Gastroesophageal sphincter (tissue), 4 donors: ENCODE measurements around the gene USP49. TPM values are rescaled to one million over a fixed set of nuclear protein-coding genes. Genes with fewer than 3 reads are reported as not detected.

Source experiments
- ATAC-seq: fragments of 150-250 bp; one replicate; pipeline ENCODE4 v1.9.1; 2016; ENCODE audit warnings: mild to moderate bottlenecking, moderate library complexity
- H3K27ac ChIP-seq, 4 donors: fragments of 200-600 bp; sonication (generic) in 3 of 4; 1 replicate in 3 of 4; 2 replicates in 1 of 4; pipeline ENCODE4 v1.5.1; 2016 to 2019
- H3K27me3 ChIP-seq: fragments of 200-600 bp; sonication (generic); one replicate; pipeline ENCODE4 v1.5.1; 2019
- H3K36me3 ChIP-seq, 2 donors: fragments of 200-600 bp; sonication (generic); one replicate each; pipeline ENCODE4 v1.5.1; 2019; ENCODE audit warnings: control low read depth in 1 of 2
- H3K4me1 ChIP-seq, 3 donors: fragments of 200-600 bp; sonication (generic); 1 replicate in 2 of 3; 2 replicates in 1 of 3; pipeline ENCODE4 v1.5.1; 2016 to 2019; ENCODE audit warnings: control low read depth in 2 of 3
- H3K4me3 ChIP-seq, 2 donors: fragments of 200-600 bp; sonication (generic); one replicate each; pipeline ENCODE4 v1.5.1; 2019; ENCODE audit warnings: mild to moderate bottlenecking in 1 of 2, moderate library complexity in 1 of 2
- H3K9me3 ChIP-seq, 3 donors: fragments of 200-600 bp; sonication (generic); one replicate each; pipeline ENCODE4 v1.5.1; 2017 to 2019; ENCODE audit warnings: control low read depth in 2 of 3
- EP300 ChIP-seq: sonication (generic); formaldehyde crosslinking; IDR thresholded peaks from one replicate; pipeline ENCODE4 v1.6.1; 2017; ENCODE audit warnings: antibody characterized with exemption, mild to moderate bottlenecking
- POLR2A ChIP-seq, 2 donors: fragments of 450-650 bp; IDR thresholded peaks; one replicate each; pipeline ENCODE4 v1.6.1; 2017; ENCODE audit warnings: antibody characterized with exemption in 2 of 2, mild to moderate bottlenecking in 2 of 2, moderate library complexity in 1 of 2
- POLR2AphosphoS5 ChIP-seq: sonication (generic); formaldehyde crosslinking; IDR thresholded peaks from one replicate; pipeline ENCODE4 v1.6.1; 2017; ENCODE audit warnings: antibody characterized with exemption
- WGBS, 2 donors: methylation state at CpG; one replicate each; pipeline ENCODE4 v1.1.5; 2018; ENCODE audit warnings: low coverage in 1 of 2; 5-methylcytosine and 5-hydroxymethylcytosine counted together
- total RNA-seq, 4 donors: library from RNA; depleted of rRNA; stranded (reverse); fragments of >200 nt; gene quantifications; one replicate each; pipeline ENCODE4 v1.1.0, GENCODE V29; 2016
- TF ChIP-seq, protein P1 (sequence below), 4 experiments: fragments of 200-600 bp in 2 of 4; fragments of 450-650 bp in 2 of 4; sonication (generic) in 1 of 4; IDR thresholded peaks; one replicate each; pipeline ENCODE4 v1.5.1; 2017 to 2019; ENCODE audit warnings: antibody characterized with exemption in 4 of 4, mild to moderate bottlenecking in 2 of 4, moderate library complexity in 2 of 4

The USP49 gene
- total RNA-seq, 4 donors from 2014 or later, result 0.69 to 5.4 (median 2.0) TPM

DNA sequence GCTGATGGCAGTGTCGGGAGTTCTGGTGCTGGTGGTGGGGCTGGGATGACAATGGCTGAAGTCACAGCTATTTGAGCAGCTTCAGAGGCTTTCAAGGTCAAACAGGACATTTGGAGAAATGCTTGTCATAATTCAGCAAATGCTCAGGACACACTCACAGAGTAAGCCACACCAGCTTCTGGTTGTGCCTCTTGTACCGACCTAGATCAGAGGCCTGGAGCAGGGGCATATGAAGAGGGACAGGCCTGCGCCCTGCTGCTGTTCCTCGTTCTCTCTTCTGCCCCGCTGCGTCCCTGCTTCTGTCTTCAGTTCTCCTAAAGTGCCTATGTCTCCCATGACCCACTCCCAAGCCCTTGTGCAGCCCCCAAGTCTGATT is 147.1 kb downstream of the USP49 start:
- H3K36me3 ChIP-seq, result no peaks in the 10 kb centered on the region
- no peaks in the 10 kb centered on the region for H3K4me1 ChIP-seq
- H3K27ac ChIP-seq, result no peak overlapping the region
- TF ChIP-seq POLR2AphosphoS5, result no peak
- no peak for TF ChIP-seq EP300
- TF ChIP-seq POLR2A (IDR thresholded peaks at IDR 0.05), result no peak
- TF ChIP-seq, protein P1, sequence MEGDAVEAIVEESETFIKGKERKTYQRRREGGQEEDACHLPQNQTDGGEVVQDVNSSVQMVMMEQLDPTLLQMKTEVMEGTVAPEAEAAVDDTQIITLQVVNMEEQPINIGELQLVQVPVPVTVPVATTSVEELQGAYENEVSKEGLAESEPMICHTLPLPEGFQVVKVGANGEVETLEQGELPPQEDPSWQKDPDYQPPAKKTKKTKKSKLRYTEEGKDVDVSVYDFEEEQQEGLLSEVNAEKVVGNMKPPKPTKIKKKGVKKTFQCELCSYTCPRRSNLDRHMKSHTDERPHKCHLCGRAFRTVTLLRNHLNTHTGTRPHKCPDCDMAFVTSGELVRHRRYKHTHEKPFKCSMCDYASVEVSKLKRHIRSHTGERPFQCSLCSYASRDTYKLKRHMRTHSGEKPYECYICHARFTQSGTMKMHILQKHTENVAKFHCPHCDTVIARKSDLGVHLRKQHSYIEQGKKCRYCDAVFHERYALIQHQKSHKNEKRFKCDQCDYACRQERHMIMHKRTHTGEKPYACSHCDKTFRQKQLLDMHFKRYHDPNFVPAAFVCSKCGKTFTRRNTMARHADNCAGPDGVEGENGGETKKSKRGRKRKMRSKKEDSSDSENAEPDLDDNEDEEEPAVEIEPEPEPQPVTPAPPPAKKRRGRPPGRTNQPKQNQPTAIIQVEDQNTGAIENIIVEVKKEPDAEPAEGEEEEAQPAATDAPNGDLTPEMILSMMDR (IDR thresholded peaks at IDR 0.05), result no peak
- WGBS, 2 donors, result 95% methylated on average over 3 of the region's 6 CpGs; no CpG with 5 or more reads in 1 of the 2 donors
- no peak overlapping the region for H3K4me3 ChIP-seq
- no peak for ATAC-seq
- no peaks in the 10 kb centered on the region for H3K9me3 ChIP-seq
- no peaks in the 10 kb centered on the region for H3K27me3 ChIP-seq

DNA sequence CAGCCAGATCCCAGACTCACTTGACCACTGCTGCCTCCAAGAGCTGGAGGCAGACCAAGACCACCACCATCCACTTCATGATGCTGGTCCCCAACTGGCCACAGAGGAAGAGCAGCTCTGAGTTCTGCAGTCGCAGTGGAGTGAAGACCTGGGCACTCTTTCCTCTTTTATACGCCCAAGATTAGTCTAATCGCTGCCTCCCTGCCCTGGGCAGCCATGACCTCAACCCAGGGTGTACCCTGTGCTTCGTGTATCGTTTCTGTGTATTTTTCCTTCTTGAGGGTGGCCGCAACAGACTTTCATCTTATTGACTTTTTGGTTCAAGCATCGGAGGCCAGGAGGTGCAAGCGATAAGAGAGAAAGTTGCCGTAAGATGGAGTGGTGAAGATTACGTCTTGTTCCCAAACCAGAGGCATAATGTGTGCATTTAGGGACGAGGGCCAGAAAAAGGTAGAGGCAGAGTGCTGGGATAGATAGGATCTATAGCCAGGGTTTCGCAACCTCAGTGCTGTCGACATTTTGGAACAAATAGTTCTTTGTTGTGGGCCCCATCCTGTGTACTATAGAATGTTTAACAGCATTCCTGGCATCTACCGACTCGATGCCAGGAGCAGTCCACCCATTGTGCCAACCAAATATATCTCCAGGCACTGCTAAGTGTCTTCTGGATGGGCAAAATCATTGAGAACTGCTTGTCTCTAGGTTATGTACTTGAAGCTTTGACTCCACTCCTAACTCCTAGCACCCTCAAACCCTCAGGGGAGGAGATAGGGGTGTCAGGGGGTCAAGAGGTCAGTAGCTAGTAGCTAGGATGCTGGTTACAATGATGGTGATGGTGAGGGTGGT is 147.7 kb downstream of the USP49 start, which contains the start of gene PGC:
TSS of gene PGC (minus strand) at position 142 of the 846 bp plus-strand sequence. CDS start at position 79, 63 bp downstream.
- TF ChIP-seq EP300 (no peak), POLR2A (IDR thresholded peaks at IDR 0.05) (no peak), POLR2AphosphoS5 (no peak)
- TF ChIP-seq, protein P1 (IDR thresholded peaks at IDR 0.05), result no peak
- no peaks in the 10 kb centered on the region for H3K4me1 ChIP-seq
- no peak for ATAC-seq
- H3K4me3 ChIP-seq, result no peak within 1 kb of the TSS
- WGBS, 2 donors, result 87 to 94% methylated on average over 8 to 14 of the region's 15 CpGs
- no peak within 1 kb of the TSS for H3K27ac ChIP-seq
- H3K9me3 ChIP-seq, result no peaks in the 10 kb centered on the region
- H3K27me3 ChIP-seq, result no peaks in the 10 kb centered on the region
- H3K36me3 ChIP-seq, result no peaks in the 10 kb centered on the region

DNA sequence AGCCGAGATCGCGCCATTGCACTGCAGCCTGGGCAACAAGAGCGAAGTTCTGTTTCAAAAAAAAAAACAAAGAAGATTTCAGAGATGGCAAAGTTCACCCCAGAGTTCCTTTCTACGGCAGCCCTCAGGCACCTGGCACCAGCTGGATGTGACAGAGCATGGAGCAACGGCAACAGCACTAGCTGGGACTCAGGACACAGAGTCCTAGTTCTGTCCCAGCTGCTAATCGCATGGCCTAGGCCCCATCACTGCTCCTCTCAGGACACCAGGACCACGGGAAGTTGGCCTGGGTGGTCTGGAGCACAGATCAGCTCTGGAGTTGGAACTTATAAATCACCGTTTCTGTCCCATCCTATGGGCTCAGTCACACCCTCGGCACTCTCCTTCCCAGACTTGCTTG is 149.1 kb downstream of the USP49 start:
- Histone ChIP-seq H3K4me3 (no peak overlapping the region), H3K27ac (no peak overlapping the region), H3K36me3 (no peaks in the 10 kb centered on the region), H3K4me1 (no peaks in the 10 kb centered on the region), H3K9me3 (no peaks in the 10 kb centered on the region), H3K27me3 (no peaks in the 10 kb centered on the region)
- WGBS, 2 donors, result 95 to 100% methylated on average over 4 to 9 of the region's 10 CpGs
- no peak for ATAC-seq
- TF ChIP-seq POLR2A (IDR thresholded peaks at IDR 0.05) (no peak), EP300 (no peak), POLR2AphosphoS5 (no peak)
- TF ChIP-seq, protein P1 (IDR thresholded peaks at IDR 0.05), result no peak

DNA sequence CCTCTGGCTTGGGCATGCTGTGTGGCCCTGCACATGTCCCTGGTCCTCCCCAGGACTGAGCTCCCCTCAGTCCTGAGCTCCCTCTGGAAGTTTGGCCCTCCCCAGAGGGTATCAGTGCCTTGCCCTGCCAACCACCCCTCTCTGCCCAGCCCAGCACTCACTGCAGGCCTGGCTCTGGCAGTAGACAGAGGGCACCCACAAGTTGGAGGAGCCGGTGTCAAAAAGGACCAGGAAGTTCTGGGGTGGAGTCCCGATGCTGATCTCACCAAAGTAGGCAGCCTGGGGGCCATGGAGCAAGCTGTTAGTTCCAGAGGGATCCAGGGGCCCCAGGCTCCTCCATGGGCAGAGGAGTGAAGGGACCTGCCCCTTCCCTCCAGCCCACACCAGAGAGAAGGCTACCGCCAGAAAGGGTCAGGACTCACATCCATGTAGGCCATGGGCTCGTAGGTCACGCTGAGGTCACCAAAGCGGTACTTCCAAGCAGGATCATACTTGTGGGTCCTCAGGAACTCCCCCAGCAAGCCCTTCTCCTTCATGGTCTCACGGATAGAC is 150.9 kb downstream of the USP49 start:
- ATAC-seq, result no peak
- WGBS, 2 donors, result 40 to 100% methylated on average over 1 of the region's 7 CpGs
- no peaks in the 10 kb centered on the region for H3K4me1 ChIP-seq
- H3K27me3 ChIP-seq, result no peaks in the 10 kb centered on the region
- no peak overlapping the region for H3K27ac ChIP-seq
- H3K36me3 ChIP-seq, result no peaks in the 10 kb centered on the region
- no peak overlapping the region for H3K4me3 ChIP-seq
- no peaks in the 10 kb centered on the region for H3K9me3 ChIP-seq
- TF ChIP-seq, protein P1 (IDR thresholded peaks at IDR 0.05), result no peak
- TF ChIP-seq POLR2A (IDR thresholded peaks at IDR 0.05) (no peak), EP300 (no peak), POLR2AphosphoS5 (no peak)
